ENCODE measurements around the gene SUCLG2.

Gene SUCLG2

DNA sequence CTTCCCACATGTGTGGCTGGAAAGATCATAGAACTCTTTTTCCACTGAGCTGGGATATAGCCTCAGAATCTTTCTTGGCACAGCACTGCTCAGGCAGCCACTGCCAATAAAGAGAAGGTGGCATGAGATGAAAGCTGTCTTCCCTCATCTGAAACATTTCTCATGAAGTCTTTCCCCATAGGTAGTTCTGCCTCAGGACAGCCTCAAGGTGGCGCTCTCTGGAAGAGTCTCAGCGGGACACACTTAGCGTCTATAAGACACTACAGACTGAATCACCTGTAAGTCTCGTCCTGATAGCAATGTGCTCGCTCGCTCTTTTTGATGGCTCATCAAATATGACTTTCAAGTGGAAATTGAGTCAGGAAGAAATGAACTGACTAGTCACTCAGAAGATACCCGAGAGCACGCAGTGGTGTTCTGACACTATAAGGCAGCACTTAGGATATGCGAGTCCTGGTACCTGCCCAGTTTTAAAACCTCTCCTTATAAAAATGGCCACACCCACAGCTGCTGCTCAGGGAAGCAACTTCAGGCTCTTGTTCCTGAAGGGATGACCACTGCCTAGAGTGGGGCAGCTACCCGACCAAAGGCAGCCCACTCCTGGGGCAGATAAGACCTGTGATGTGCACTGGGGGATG is 269.5 kb downstream of the SUCLG2 start:
- DNase-seq (ENCODE audit: low read depth in 2 of 2) = no peak

DNA sequence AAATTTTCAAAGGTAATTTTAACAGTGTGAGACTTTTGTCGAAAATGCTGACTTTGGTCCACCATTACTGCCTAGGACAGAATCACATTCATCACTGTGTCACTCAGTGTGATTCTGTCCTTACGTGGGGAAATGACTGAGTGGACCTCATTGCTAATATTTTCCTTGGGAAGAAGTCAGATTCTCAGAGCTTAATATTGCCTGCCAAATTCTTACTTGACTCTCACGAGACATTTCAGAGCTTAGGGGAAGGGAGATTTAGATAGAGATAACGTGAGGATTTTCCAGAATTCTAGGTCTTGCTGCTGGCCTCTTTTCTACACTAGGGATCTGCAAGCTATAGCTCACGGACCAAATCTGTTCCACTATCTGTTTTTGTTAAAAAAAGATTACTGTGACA is 270.4 kb downstream of the SUCLG2 start:
- DNase-seq (ENCODE audit: low read depth in 2 of 2) = no peak

DNA sequence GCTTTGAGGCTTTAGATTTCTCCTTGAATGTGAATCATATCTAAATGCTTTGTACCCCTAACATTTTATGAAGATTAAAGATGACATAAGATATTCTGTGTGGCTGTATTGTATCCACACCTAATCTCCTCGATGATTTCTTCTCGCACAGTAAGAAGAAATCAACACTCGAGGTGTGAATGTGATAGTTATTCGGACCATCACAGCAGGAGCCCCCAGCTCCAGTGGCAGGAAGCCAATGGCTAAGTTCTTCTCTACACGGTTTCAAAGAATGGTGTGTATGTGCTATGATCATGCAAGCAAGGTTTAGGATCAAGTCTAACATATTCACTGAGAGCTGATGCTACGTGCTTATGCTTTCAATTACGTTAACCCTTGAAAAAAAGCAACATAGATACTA is 271.0 kb downstream of the SUCLG2 start:
- DNase-seq (ENCODE audit: low read depth in 2 of 2) = no peak

DNA sequence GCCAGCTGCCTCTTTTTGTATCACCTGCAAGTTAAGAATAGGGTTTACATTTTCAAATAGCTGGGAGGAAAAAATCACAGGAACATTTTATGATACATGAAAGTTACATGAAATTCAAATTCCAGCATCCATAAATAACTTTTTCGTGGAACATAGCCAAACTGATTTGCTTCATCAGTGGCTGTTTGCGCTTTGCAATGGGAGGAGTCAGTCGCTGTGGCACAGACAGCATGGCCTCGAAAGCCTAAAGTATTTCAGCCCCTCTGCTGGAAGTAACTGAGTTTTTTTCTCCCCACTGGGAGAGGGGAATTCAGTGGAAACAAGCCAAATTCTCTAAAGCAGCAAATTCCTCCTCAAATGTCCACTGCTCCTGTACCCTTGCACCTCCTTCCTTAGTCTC is 271.9 kb downstream of the SUCLG2 start:
- no peak for DNase-seq (ENCODE audit: low read depth in 2 of 2)

DNA sequence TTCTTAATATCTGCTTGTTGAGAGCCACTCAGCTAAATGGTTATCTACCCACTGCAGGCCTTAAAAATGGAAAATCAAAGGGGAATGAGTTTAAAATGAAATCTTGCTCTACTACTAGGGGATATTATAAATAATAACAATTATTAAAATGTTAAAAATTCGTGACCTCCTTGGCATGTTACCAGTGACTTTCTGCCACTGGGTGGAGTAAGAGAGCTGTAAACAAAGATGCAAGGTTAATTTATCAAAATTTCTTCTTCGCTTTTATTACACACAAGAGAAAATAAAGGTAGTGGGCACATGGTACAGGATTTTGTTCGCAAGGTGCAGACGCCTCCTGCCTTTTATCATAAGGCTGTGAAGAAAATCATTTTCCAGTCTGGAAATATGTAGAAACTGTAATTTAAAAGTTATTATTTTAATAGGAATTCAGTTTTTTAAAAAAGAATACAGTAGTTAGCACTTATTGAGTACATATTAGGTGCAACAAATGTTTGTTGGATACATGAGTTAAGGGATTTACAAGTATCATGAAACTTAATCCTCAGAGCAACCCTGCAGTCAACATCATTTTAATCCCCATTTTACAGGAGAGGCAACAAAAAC is 272.6 kb downstream of the SUCLG2 start:
- DNase-seq (ENCODE audit: low read depth in 2 of 2) = no peak

DNA sequence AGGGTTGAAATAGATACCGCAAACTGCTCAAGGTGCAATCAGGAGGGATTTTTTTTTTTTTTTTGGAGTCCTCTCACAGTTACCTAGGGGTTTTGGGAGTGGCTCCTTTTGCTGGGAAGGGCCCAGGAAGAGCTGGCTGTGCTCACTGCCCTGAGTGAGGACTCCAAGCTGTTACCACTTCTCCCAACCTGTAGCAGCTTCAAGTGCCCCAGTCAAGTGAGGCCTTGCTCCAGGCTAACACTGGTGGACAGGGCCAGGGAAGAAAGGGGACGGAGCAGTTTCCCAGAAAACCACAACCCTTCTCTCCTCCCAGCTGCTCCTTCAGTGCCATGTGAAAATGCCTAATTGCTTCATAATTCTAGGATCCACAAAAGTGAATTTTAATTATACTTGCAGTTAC is 274.3 kb downstream of the SUCLG2 start:
- DNase-seq (ENCODE audit: low read depth in 2 of 2) = no peak

DNA sequence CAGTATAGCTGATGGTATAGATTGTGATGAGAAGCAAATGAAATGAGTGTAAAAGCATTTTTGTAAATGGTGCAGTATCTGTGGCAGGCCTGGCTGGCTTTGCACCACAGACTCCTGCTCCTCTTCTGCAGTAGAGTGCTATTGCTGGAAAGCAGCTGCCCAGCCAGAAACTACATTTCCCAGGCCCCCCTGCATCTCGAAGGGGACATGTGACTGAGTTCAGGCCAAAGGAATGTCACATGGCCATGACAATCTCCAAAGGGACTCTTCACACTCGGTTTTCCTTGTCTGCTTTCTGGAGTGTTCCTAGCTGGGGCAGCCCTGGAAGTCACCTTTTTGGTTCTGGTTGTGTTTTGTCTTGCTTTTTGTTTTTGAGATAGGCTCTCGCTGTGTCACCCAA is 277.1 kb downstream of the SUCLG2 start:
- DNase-seq (ENCODE audit: low read depth in 2 of 2) = no peak

DNA sequence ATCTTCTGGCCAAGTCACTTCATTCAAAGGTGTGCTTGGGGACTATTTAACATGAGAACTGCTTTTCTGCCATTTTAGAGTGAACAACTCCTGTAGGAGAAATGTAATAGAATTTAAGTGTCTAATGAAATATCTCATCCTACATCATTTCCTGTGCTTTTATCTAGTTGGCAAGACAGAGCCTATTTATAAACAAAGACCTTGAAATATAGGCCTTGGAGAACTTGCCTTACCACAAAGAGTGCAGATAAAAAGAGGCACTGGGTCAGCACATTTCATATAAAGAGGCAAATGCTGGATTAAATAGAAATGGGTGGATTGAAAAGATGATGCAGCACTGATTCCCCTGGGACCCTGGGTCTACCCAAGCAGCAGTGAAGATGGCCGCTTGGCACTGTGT is 278.0 kb downstream of the SUCLG2 start:
- DNase-seq (ENCODE audit: low read depth in 2 of 2) = no peak

DNA sequence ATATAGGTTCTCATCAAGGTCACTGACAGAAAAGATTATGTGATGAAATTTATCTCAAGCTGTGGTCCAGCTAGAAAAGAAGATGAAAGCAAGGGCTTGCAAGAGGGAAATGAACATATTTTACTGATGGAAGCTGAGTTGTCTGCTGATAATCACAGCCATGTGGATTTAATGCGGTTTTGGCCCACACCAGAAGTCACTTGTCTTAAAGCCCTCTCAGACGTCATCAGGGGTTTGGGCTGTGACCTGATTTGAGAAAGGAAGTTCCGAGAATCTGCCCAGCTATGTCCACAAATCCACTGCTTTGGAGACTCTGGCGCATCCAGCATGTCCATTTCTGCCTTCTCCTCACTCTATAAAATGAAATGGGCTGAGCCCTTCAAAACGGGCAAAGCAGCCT is 278.4 kb downstream of the SUCLG2 start:
- DNase-seq (ENCODE audit: low read depth in 2 of 2) = no peak

DNA sequence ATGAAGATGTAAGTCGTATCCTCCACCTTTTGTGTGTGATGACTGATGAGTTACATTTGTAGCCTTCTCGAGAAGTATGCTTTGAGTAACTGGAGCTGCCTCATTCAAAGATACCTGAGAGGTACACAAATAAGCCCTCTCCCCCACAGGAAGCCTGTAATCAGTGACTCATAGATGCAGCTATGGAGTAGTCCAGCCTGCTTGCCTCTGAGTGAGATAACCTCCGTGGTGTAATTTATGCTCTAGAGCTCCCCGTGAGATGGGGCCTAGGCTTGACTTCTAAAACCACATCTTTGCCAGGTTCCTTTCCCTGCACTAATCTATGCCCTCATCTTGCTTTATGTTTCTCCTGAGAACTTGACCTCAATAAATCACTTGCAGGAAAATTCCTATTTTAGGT is 291.7 kb downstream of the SUCLG2 start:
- DNase-seq (ENCODE audit: low read depth in 2 of 2) = no peak

DNA sequence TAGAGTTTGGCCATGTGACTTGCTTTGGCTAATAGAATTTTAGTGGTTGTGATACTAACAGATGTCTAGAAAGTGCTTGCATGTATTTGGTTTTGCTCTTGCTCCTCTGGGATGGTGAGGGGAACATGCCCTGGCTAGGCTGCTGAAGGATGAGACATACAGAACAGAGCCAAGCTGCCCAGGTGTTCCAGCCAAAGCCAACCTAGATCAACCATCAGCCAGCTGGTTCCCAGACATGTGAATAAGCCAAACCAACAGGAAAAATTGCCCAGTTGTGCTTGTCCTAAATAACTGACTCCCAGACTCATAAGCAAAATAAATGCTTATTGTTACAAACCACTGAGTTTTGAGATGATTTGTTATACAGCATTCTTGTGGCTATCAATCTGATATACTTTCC is 292.6 kb downstream of the SUCLG2 start:
- DNase-seq (ENCODE audit: low read depth in 2 of 2) = no peak

DNA sequence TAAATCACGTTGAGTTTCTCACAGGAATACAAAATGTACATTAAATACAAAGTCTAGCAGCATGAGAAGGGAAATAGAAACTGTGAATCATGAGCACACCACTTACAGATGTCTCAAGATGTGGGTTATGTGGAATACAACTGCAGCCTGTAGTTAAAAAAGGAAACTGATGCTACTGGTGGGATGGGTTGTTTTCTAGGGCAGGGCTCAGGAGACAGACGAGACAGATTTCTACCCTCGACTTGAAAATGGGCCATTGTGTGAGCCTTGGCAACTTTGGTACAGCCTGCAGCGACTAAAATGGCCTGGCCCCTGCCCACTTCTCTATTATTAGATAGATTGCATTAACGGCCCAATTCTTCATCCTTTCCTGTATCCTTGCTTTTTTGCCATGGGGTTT is 293.1 kb downstream of the SUCLG2 start:
- no peak for DNase-seq (ENCODE audit: low read depth in 2 of 2)

DNA sequence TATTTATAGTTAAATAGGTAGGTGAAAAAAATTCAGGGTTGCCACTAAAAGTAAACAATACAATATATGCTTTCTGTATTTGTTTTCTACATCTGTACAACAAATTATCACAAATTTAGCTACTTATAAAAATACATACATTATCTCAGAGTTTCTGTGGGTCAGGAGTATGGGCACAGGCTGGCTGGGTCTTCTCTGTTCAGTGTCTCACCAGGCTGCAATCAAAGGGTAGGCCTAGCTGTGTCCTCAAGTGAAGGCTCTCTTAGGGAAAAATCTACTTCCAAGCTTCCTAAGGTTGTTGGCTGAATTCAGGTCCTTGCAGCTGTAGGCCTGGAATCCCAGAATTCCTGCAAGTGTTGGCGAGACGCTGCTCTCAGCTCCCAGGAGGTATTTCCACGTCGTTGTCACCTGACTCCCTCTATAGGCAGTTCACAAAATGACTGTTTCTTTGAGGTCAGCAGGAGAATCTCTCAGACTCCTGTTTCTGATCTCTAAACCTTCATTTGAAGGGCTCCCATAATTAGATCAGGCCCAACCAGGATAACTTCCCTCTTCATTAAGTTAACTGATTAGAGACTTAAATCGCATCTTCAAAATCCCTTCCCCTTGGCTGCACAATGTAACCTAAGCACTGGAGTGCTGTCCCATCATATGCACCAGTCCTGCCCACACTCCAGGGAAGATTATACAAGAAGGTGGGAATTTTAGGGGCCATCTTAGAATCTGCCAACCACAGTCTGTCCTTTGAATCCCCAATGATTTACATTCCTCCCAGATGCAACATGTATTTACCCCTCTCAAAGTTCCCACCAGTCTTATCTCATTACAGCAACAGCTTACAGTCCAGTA is 296.6 kb downstream of the SUCLG2 start:
- DNase-seq (ENCODE audit: low read depth in 2 of 2) = no peak

DNA sequence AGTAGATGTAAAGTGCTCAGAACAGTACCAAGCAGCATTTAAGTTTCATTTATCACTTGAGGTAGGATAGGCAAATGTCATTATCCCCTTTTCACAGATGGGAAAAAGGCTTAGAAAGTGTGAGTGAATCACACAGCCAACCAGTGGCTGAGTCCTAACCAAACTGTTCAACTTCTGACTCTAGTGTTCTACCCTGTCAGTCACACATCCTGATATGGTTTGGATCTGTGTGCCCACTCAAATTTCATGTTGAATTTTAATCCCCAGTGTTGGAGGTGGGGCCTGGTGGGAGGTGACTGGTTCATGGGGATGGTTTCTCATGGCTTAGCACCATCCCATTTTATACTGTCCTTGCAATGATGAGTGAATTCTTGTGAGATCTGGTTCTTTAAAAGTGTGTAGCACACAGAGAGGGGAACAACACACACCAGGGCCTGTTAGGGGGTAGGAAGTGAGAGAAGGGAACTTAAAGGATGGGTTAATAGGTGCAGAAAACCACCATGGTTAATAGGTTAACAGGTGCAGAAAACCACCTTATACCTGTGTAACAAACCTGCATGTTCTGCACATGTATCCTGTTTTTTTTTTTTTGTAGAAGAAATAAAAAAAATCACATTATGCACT is 304.7 kb downstream of the SUCLG2 start:
- DNase-seq (ENCODE audit: low read depth in 2 of 2) = peak; percentile 26 to 52

DNA sequence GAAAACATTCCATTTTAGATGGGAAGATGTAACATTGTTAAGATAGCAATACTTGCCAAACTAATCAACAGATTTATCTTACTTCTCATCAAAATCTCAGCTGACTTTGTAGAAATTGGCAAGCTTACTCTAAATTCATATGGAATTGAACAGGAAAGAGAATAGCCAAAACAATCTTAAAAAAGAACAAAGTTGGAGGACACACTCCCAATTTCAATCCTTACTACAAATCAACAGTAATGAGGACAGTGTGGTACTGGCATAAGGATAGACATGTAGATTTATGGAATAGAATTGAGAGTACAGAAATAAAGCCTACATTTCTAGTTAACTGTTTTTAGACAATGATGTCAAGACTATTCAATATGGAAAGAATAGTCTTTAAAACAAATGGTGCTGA is 308.3 kb downstream of the SUCLG2 start:
- DNase-seq (ENCODE audit: low read depth in 2 of 2) = no peak

DNA sequence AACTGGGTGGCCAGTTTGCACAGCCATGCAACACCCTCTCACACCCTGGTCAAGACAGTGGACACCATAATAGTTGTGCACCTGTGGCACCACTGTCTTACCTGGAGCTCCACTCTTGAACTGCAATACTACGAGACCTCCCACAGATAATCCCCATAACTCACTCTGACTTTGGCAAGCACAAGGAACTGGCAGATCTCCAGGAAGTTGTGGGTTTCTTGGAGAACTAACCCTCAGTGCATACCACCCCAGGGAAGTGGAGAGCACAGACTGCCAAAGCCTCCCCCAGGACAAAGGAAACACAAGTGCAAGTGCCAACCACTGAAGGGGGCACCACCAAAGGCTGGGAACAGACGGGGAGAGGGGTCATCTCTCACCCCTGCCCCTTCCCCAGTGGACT is 318.6 kb downstream of the SUCLG2 start:
- no peak for DNase-seq (ENCODE audit: low read depth in 2 of 2)

DNA sequence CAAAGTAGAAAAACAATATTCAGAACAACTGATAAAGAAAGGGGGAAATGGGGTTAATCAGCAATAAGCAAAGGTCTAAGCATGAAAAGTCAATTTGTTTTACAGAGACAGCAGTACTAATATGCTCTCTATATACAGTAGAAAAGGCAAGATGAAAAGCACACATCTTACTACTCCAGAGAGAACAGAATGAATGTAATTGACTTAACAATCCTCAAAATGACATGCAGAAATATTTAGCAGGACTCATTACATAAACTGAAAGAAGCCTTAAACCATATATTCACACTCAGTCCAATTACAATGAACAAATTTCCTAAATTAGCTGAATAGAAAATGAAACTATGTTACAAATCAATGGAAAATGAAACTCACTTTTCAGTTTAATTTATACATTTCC is 319.8 kb downstream of the SUCLG2 start:
- DNase-seq (ENCODE audit: low read depth in 2 of 2) = no peak

DNA sequence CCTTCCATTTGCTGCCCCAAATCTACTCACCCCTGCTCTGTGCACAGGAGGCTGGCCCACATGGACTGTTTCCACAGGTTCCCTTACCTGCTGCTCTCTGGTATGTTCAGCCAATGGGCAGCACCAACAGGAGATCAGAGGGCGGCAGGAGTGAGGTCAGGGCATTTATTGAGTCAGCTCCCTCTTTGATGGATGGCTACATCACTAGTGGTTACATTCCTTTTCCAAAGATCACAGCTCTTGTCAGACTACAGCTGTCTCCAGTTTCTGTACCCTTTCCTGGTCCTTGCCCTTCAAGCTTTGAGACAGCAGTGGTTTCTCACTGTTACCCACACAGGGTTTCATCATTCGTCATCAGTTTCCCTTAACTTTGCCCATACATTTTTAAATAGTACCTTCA is 325.1 kb downstream of the SUCLG2 start:
- peak in 1 of 2 experiments; percentile 49 for DNase-seq (ENCODE audit: low read depth in 2 of 2)

DNA sequence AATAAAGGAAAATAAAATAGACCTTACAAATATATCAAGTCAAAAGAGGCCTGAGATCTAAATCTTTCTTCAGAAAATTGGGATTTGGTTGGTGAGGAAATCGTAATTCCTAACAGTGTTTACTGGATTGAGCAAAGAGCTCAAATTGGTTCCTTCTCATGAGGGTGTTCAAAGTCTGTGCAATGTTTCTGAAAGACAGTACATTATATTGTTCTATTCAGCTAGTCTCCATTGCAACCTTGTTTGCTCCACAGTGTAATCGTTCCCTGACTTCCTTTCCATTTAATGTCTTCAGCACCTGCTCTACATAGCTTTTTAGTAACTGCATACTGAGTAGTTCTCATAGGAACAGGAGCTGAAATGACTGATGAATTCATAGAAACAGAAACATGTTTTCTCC is 326.8 kb downstream of the SUCLG2 start:
- DNase-seq (ENCODE audit: low read depth in 2 of 2) = no peak

DNA sequence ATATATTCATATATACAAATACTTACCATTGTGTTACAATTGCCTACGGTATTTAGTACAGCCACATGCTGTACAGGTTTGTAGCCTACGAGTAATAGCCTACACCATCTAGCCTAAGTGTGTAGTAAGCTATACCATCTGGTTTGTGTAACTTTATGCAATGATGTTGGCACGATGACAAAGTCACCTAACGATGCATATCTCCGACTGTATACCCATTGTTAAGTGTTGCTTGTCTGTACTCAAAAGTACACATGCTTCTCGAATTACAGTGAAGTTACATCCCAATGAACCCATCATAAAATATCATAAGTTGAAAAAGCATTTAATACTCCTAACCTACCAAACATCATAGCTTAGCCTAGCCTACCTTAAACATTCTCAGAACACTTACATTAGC is 329.2 kb downstream of the SUCLG2 start:
- no peak for DNase-seq (ENCODE audit: low read depth in 2 of 2)
